Measurements from ENCODE around the gene NEK7.

NEK7 gene

DNA sequence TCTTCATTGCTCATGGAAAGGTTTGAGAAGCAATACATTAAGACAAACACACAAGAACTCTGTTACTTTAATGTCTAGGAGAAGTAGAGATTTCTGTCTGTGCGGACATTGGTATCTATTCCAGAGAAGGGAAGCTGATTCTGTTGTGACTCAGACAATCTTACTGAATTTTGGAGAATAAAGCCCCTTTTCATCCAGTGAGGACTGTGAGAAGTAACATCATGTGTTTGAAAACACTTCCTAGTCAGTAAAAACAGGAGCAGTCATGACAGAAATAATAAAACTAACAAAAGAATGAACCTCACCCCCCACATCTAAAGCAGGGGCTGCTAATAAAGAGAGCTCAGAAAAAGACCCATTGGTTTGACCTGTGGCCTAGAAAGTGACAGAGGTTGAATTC, 46.6 kb downstream of the NEK7 start:
- Histone ChIP-seq H3F3A (ENCODE audit: insufficient read depth) (no peaks in the 10 kb centered on the region), H3K36me3 (ENCODE audit: low read length) (no peaks in the 10 kb centered on the region), H3K4me3 (ENCODE audit: insufficient read depth, low read length, poor library complexity, severe bottlenecking) (no peak overlapping the region), H3K27me3 (ENCODE audit: low read length) (no peaks in the 10 kb centered on the region), H3K79me2 (ENCODE audit: insufficient read depth, low read length) (peaks cover 6% of the 10 kb centered on the region), H3K9ac (ENCODE audit: low read length) (no peak overlapping the region), H3K9me3 (ENCODE audit: insufficient read depth, low read length) (no peaks in the 10 kb centered on the region), H2AFZ (ENCODE audit: low read depth, low read length, severe bottlenecking) (no peak overlapping the region), H3K27ac (ENCODE audit: low read depth, low read length) (no peak overlapping the region), H3K9me2 (replicated peaks; ENCODE audit: insufficient read depth, low read length) (no peaks in the 10 kb centered on the region), H4K20me1 (ENCODE audit: low read depth, low read length) (peaks cover 8% of the 10 kb centered on the region; the same call in 1 of the 2 replicates), H3K4me2 (ENCODE audit: low read depth, low read length, poor library complexity, severe bottlenecking) (no peak overlapping the region)
- TF ChIP-seq, protein P1, sequence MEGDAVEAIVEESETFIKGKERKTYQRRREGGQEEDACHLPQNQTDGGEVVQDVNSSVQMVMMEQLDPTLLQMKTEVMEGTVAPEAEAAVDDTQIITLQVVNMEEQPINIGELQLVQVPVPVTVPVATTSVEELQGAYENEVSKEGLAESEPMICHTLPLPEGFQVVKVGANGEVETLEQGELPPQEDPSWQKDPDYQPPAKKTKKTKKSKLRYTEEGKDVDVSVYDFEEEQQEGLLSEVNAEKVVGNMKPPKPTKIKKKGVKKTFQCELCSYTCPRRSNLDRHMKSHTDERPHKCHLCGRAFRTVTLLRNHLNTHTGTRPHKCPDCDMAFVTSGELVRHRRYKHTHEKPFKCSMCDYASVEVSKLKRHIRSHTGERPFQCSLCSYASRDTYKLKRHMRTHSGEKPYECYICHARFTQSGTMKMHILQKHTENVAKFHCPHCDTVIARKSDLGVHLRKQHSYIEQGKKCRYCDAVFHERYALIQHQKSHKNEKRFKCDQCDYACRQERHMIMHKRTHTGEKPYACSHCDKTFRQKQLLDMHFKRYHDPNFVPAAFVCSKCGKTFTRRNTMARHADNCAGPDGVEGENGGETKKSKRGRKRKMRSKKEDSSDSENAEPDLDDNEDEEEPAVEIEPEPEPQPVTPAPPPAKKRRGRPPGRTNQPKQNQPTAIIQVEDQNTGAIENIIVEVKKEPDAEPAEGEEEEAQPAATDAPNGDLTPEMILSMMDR (IDR thresholded peaks at IDR 0.05; ENCODE audit: insufficient read depth, low read length, poor library complexity, severe bottlenecking) = no peak
- no peak for TF ChIP-seq EZH2phosphoT487 (conservative IDR thresholded peaks at IDR 0.05; ENCODE audit: low read length)

DNA sequence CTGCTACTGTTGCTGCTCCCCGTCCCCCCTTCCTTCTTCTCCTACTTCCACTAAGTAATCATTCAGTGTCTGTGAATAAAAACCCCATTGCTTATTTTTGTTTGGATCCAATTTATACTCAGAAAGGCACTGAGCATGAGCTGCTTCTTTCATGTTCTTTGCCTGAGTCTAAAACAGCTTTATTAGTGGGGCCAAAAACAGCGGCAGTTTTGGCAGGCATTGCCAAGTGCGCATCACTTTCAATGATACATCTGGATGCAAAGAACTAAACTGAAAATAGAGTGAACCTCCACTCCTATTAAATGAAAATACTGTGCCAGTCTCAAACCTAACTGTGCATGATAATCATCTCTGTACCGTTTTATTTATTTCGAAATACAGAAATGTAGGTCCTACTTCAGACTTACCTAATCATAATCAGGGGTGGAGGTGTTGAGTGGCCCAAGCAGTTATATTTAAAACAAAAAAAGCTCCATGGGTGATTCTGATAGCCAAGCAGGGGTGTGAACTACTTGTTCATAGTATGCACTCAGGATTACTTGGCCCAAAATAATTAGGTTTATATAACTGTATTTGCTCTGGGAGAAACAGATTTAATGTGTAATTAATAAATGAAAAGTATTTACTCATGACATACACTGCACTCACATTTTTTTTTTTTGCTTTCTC, 48.4 kb downstream of the NEK7 start:
- Histone ChIP-seq H3K27me3 (ENCODE audit: low read length) (no peaks in the 10 kb centered on the region), H3K4me2 (ENCODE audit: low read depth, low read length, poor library complexity, severe bottlenecking) (no peak overlapping the region), H4K20me1 (ENCODE audit: low read depth, low read length) (no peaks in the 10 kb centered on the region; the same call in 1 of the 2 replicates), H2AFZ (ENCODE audit: low read depth, low read length, severe bottlenecking) (no peak overlapping the region), H3K79me2 (ENCODE audit: insufficient read depth, low read length) (peaks cover 4% of the 10 kb centered on the region), H3F3A (ENCODE audit: insufficient read depth) (no peaks in the 10 kb centered on the region), H3K4me3 (ENCODE audit: insufficient read depth, low read length, poor library complexity, severe bottlenecking) (no peak overlapping the region), H3K9me2 (replicated peaks; ENCODE audit: insufficient read depth, low read length) (no peaks in the 10 kb centered on the region), H3K27ac (ENCODE audit: low read depth, low read length) (no peak overlapping the region), H3K36me3 (ENCODE audit: low read length) (no peaks in the 10 kb centered on the region), H3K9me3 (ENCODE audit: insufficient read depth, low read length) (no peaks in the 10 kb centered on the region), H3K9ac (ENCODE audit: low read length) (no peak overlapping the region)
- TF ChIP-seq, protein P1 (IDR thresholded peaks at IDR 0.05; ENCODE audit: insufficient read depth, low read length, poor library complexity, severe bottlenecking) = no peak
- no peak for TF ChIP-seq EZH2phosphoT487 (conservative IDR thresholded peaks at IDR 0.05; ENCODE audit: low read length)

DNA sequence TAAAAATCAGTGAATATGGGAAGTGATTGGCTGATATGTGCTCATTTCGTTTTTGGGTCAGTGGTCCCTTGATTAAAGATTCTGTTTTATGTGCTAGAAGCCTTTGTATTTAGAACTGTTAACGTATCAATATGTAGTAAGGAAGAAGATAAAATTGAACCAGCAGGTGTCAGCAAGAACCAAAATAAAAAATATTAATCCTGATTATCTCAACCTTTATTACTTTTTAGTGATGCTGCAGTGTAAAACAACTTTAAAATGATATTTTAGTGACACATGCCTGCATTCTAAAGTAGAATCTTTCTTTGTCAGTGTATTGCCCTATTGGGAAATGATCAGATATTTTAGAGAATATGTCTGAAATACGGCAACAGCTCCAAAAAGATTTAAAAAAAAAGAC, 49.5 kb downstream of the NEK7 start:
- Histone ChIP-seq H3K36me3 (ENCODE audit: low read length) (no peaks in the 10 kb centered on the region), H4K20me1 (ENCODE audit: low read depth, low read length) (no peaks in the 10 kb centered on the region), H3K27me3 (ENCODE audit: low read length) (no peaks in the 10 kb centered on the region), H3K79me2 (ENCODE audit: insufficient read depth, low read length) (peaks cover 4% of the 10 kb centered on the region), H3K9me3 (ENCODE audit: insufficient read depth, low read length) (no peaks in the 10 kb centered on the region), H2AFZ (ENCODE audit: low read depth, low read length, severe bottlenecking) (no peak overlapping the region), H3K27ac (ENCODE audit: low read depth, low read length) (no peak overlapping the region), H3K9me2 (replicated peaks; ENCODE audit: insufficient read depth, low read length) (no peaks in the 10 kb centered on the region), H3K4me3 (ENCODE audit: insufficient read depth, low read length, poor library complexity, severe bottlenecking) (no peak overlapping the region), H3K4me2 (ENCODE audit: low read depth, low read length, poor library complexity, severe bottlenecking) (no peak overlapping the region), H3K9ac (ENCODE audit: low read length) (no peak overlapping the region), H3F3A (ENCODE audit: insufficient read depth) (no peaks in the 10 kb centered on the region)
- TF ChIP-seq, protein P1 (IDR thresholded peaks at IDR 0.05; ENCODE audit: insufficient read depth, low read length, poor library complexity, severe bottlenecking) = no peak
- no peak for TF ChIP-seq EZH2phosphoT487 (conservative IDR thresholded peaks at IDR 0.05; ENCODE audit: low read length)
